K562 (cell line): ENCODE data around the gene GFRA1.

ENCODE experiments used
- BACH1 ChIP-seq: fragments of 200-800 bp; sonication (Bioruptor generic); IDR thresholded peaks from 2 replicates; pipeline ENCODE4 v1.6.1; 2016; ENCODE audit warnings: missing genetic modification characterization, missing compliant biosample characterization
- CAMTA2 ChIP-seq: fragments of 250-450 bp; sonication (Bioruptor Pico); conservative IDR thresholded peaks from 2 replicates; pipeline ENCODE4 v1.5.1; 2022
- EZH2 ChIP-seq: IDR thresholded peaks from 2 replicates; pipeline ENCODE4 v1.6.1; 2012; ENCODE audit warnings: low read depth, mild to moderate bottlenecking, inconsistent platforms, low read length, borderline replicate concordance
- IRF1 ChIP-seq: sonication (generic); formaldehyde crosslinking; IDR thresholded peaks from 2 replicates; pipeline ENCODE4 v1.8.0; 2022; ENCODE audit warnings: missing genetic modification reagents, mild to moderate bottlenecking, borderline replicate concordance
- JUNB ChIP-seq: fragments of 450-650 bp; formaldehyde crosslinking; conservative IDR thresholded peaks from 2 replicates; pipeline ENCODE4 v1.4.0; 2020; ENCODE audit warnings: mild to moderate bottlenecking
- NFIC ChIP-seq: fragments of 450-650 bp; IDR thresholded peaks from 2 replicates; pipeline ENCODE4 v1.6.1; 2017; ENCODE audit warnings: mild to moderate bottlenecking, inconsistent platforms
- SNRNP70 ChIP-seq: fragments of 200-400 bp; formaldehyde crosslinking; optimal IDR thresholded peaks from 2 replicates; pipeline ENCODE3; 2017; ENCODE audit warnings: low read depth, low read length
- SUPT5H ChIP-seq: fragments of 450-650 bp; IDR thresholded peaks from 2 replicates; pipeline ENCODE4 v1.6.1; 2016
- TARDBP ChIP-seq: fragments of 450-650 bp; IDR thresholded peaks from 2 replicates; pipeline ENCODE4 v1.6.1; 2016
- TEAD4 ChIP-seq, 2 experiments: sonication (generic) in 1 of 2; formaldehyde crosslinking in 1 of 2; IDR thresholded peaks; 2 replicates each; pipeline versions ENCODE4 v1.6.1 to v1.8.0; 2012 to 2022; ENCODE audit warnings: borderline replicate concordance in 1 of 2, inconsistent platforms in 1 of 2, low read length in 1 of 2, mild to moderate bottlenecking in 1 of 2, missing genetic modification reagents in 1 of 2
- ZNF699 ChIP-seq: fragments of 250-450 bp; sonication (Bioruptor Pico); IDR thresholded peaks from 2 replicates; pipeline ENCODE4 v1.8.0; 2021; ENCODE audit warnings: mild to moderate bottlenecking, moderate library complexity; ENCODE audit not compliant: insufficient replicate concordance
- TF ChIP-seq, protein P1 (sequence below), 3 experiments: IDR thresholded peaks in 2 of 3; conservative IDR thresholded peaks in 1 of 3; 2 replicates each; pipeline ENCODE4 v1.5.1; 2011 to 2012; ENCODE audit warnings: low read length in 3 of 3, mild to moderate bottlenecking in 3 of 3, control low read depth in 2 of 3, improper control_type of control experiment in 1 of 3, inconsistent platforms in 1 of 3, low read depth in 1 of 3, mixed read lengths in 1 of 3, moderate library complexity in 1 of 3; ENCODE audit not compliant: insufficient read depth in 2 of 3

- no peak for TF ChIP-seq BACH1
- TF ChIP-seq JUNB (CRISPR knock-in tag) = no peak
- TF ChIP-seq, protein P1, sequence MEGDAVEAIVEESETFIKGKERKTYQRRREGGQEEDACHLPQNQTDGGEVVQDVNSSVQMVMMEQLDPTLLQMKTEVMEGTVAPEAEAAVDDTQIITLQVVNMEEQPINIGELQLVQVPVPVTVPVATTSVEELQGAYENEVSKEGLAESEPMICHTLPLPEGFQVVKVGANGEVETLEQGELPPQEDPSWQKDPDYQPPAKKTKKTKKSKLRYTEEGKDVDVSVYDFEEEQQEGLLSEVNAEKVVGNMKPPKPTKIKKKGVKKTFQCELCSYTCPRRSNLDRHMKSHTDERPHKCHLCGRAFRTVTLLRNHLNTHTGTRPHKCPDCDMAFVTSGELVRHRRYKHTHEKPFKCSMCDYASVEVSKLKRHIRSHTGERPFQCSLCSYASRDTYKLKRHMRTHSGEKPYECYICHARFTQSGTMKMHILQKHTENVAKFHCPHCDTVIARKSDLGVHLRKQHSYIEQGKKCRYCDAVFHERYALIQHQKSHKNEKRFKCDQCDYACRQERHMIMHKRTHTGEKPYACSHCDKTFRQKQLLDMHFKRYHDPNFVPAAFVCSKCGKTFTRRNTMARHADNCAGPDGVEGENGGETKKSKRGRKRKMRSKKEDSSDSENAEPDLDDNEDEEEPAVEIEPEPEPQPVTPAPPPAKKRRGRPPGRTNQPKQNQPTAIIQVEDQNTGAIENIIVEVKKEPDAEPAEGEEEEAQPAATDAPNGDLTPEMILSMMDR (IDR thresholded peaks at IDR 0.05 in 2 of 3, conservative IDR thresholded peaks at IDR 0.05 in 1 of 3; ENCODE audit: insufficient read depth in 2 of 3, low read depth in 1 of 3, low read length in 3 of 3) = no peak
- no peak for TF ChIP-seq NFIC
- TF ChIP-seq TARDBP = no peak
- no peak for TF ChIP-seq EZH2
- no peak for TF ChIP-seq SUPT5H
- no peak for TF ChIP-seq ZNF699 (CRISPR knock-in tag)
- no peak for TF ChIP-seq CAMTA2 (CRISPR knock-in tag)
- no peak for TF ChIP-seq IRF1 (CRISPR knock-in tag)
- no peak for TF ChIP-seq SNRNP70
- TF ChIP-seq TEAD4 (IDR thresholded peaks at IDR 0.05; ENCODE audit: low read length) = no peak
- no peak for TF ChIP-seq TEAD4 (CRISPR knock-in tag; IDR thresholded peaks at IDR 0.05; ENCODE audit: borderline replicate concordance)
These were observed 115.0 kb downstream of the GFRA1 start for GRCh38 chr10:116158036-116158435.
